Suprapubic skin (tissue), 4 donors: ENCODE results near the gene EVL. TPM values are rescaled to one million over a fixed set of nuclear protein-coding genes. Genes with fewer than 3 reads are reported as not detected.

Experiments
- DNase-seq, 2 donors: peaks; one replicate each; pipeline ENCODE4 v3.0.0-alpha.2; 2019; ENCODE audit warnings: low spot score in 2 of 2
- H3K27ac ChIP-seq: fragments of 200-600 bp; sonication (generic); one replicate; pipeline ENCODE4 v1.5.1; 2019
- H3K27me3 ChIP-seq: fragments of 200-600 bp; sonication (generic); one replicate; pipeline ENCODE4 v1.5.1; 2019
- H3K36me3 ChIP-seq: fragments of 200-600 bp; sonication (generic); one replicate; pipeline ENCODE4 v1.5.1; 2019
- H3K4me1 ChIP-seq: fragments of 200-600 bp; sonication (generic); one replicate; pipeline ENCODE4 v1.5.1; 2019
- H3K4me3 ChIP-seq: fragments of 200-600 bp; sonication (generic); one replicate; pipeline ENCODE4 v1.5.1; 2019; ENCODE audit warnings: mild to moderate bottlenecking
- H3K9me3 ChIP-seq: fragments of 200-600 bp; sonication (generic); one replicate; pipeline ENCODE4 v1.5.1; 2019
- EP300 ChIP-seq: sonication (generic); formaldehyde crosslinking; IDR thresholded peaks from one replicate; pipeline ENCODE4 v1.6.1; 2017; ENCODE audit warnings: antibody characterized with exemption
- POLR2A ChIP-seq, 2 donors: fragments of 450-650 bp; IDR thresholded peaks; one replicate each; pipeline ENCODE4 v1.6.1; 2017; ENCODE audit warnings: antibody characterized with exemption in 2 of 2, mild to moderate bottlenecking in 2 of 2, moderate library complexity in 2 of 2
- POLR2AphosphoS5 ChIP-seq, 3 donors: sonication (generic); formaldehyde crosslinking; IDR thresholded peaks; one replicate each; pipeline ENCODE4 v1.6.1; 2017; ENCODE audit warnings: antibody characterized with exemption in 3 of 3
- WGBS: methylation state at CpG from one replicate; pipeline ENCODE4 v1.1.5; 2018; 5-methylcytosine and 5-hydroxymethylcytosine counted together
- total RNA-seq, 4 donors: library from RNA; depleted of rRNA; stranded (reverse); fragments of >200 nt; gene quantifications; one replicate each; pipeline ENCODE4 v1.1.0, GENCODE V29; 2016
- TF ChIP-seq, protein P1 (sequence below), 2 donors: fragments of 200-600 bp in 1 of 2; fragments of 450-650 bp in 1 of 2; sonication (generic) in 1 of 2; IDR thresholded peaks; one replicate each; pipeline ENCODE4 v1.5.1; 2016 to 2019; ENCODE audit warnings: antibody characterized with exemption in 2 of 2, mild to moderate bottlenecking in 1 of 2, moderate library complexity in 1 of 2

EVL gene
- total RNA-seq, 4 donors from 2014 or later: 48.8 to 80.0 (median 61.4) TPM

DNA sequence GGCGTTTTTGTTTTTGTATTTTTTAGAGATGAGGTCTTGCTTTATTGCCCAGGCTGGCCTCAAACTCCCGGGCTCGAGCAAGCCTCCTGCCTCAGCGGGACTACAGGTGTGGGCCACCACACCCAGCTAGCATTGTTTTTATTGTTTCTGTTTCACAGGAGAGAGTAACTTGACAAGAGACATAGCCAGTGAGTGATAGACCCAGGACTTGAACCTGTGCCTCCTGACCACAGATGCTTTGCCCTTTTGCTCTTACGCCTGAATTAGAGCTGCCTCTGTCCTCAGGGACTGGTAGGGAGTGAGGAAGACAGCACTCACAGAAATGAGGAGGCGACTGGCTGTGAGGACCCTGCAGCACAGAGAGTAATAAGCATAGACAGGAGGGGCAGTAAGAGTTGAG lies 2.3 kb downstream of the EVL start:
- Histone ChIP-seq H3K27ac (peak overlapping the region; percentile 77), H3K36me3 (no peaks in the 10 kb centered on the region), H3K4me1 (peaks cover 36% of the 10 kb centered on the region), H3K27me3 (no peaks in the 10 kb centered on the region), H3K9me3 (no peaks in the 10 kb centered on the region), H3K4me3 (peak overlapping the region; percentile 5)
- no peak for TF ChIP-seq POLR2AphosphoS5 (IDR thresholded peaks at IDR 0.05)
- no peak for DNase-seq
- 87% methylated on average over 6 of the region's 6 CpGs for WGBS

DNA sequence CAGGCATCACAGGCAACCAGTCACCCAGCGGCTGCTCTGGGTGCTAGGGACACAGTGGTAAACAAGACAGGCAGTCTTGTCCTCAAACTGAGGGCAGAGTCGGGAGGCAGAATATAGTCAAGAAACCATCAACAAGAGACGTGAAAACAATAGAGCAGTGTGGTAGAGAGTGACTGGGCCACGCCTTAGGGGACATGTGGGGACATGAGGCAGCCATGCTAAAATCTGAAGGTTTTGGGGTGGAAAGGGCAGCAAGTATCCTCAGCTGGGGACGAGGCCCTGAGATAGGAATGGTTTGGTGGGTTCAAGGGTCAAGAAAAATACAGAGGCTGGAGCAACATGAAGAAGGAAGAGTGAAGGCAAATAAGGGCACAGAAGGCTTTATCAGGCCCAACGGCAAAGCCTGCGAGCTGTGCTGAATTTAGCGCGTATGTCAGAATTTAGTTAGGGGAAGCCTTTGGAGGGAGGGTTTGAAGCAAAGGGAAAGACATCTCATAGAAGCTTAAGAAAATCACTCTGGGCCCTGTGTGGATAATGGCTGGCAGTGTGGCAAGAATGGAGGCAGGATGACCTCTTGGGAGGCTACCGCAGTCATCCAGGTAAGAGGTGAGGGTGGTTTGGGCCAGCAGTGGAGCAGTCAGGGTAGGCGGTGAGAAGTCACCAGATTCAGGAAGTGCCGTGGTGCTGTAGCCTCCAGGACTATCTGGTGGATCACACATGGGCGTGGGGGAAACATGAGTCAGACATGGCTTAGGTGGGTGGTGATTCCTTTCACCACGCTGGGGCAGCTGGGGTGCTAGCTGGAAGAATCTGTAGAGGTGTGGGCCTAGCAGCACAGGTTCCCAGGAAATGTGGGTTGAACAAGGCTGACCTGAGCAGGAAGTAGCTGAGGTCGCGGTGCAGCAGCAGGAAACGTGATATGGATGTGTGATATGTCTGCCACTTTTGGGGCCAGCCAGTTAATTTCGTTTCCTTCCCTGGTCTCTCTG lies 3.0 kb downstream of the EVL start:
- 66% methylated on average over 17 of the region's 18 CpGs for WGBS
- peak overlapping the region; percentile 77 for H3K27ac ChIP-seq
- no peaks in the 10 kb centered on the region for H3K9me3 ChIP-seq
- TF ChIP-seq, protein P1, sequence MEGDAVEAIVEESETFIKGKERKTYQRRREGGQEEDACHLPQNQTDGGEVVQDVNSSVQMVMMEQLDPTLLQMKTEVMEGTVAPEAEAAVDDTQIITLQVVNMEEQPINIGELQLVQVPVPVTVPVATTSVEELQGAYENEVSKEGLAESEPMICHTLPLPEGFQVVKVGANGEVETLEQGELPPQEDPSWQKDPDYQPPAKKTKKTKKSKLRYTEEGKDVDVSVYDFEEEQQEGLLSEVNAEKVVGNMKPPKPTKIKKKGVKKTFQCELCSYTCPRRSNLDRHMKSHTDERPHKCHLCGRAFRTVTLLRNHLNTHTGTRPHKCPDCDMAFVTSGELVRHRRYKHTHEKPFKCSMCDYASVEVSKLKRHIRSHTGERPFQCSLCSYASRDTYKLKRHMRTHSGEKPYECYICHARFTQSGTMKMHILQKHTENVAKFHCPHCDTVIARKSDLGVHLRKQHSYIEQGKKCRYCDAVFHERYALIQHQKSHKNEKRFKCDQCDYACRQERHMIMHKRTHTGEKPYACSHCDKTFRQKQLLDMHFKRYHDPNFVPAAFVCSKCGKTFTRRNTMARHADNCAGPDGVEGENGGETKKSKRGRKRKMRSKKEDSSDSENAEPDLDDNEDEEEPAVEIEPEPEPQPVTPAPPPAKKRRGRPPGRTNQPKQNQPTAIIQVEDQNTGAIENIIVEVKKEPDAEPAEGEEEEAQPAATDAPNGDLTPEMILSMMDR (IDR thresholded peaks at IDR 0.05): no peak
- TF ChIP-seq POLR2AphosphoS5 (IDR thresholded peaks at IDR 0.05) (no peak), POLR2A (IDR thresholded peaks at IDR 0.05) (no peak), EP300 (no peak)
- H3K27me3 ChIP-seq: no peaks in the 10 kb centered on the region
- peak overlapping the region; percentile 5 for H3K4me3 ChIP-seq
- no peaks in the 10 kb centered on the region for H3K36me3 ChIP-seq
- peaks cover 44% of the 10 kb centered on the region for H3K4me1 ChIP-seq
- peak in 1 of 2 donors; percentile 74 for DNase-seq

DNA sequence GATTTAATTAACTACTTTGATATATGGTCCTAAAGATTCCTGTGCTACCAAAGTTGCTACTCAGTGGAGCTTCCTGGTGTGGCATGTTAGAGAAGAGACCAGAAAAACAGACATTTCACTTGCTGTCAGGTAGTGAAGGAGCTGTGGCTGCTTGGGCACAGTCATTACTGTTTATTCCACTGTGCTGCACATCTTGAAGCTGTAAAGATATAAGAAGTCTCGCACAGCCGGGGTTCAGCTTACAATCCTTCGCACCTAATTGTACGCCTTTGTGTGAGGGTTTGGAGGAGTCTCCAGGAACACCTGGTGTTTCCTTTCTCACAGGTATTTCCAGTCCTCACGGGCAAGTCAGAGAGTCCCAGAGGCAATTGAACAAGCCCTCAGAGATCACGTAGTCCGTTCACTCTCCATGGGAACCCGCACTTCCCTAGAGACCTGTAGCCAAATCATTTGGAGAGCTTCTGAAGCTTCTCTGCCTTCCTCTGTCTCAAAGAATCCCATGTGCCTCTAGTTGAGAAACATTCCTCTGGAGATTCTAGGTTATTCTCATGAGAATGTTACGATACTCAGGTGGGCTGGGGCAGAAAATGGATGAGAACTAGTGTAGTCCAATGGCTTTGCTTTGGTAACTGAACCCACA lies 4.1 kb downstream of the EVL start:
- Histone ChIP-seq H3K9me3 (no peaks in the 10 kb centered on the region), H3K4me1 (peaks cover 54% of the 10 kb centered on the region), H3K36me3 (no peaks in the 10 kb centered on the region), H3K27ac (peak overlapping the region; percentile 77), H3K4me3 (no peak overlapping the region), H3K27me3 (no peaks in the 10 kb centered on the region)
- no peak for DNase-seq
- WGBS: 77% methylated on average over 9 of the region's 9 CpGs
- no peak for TF ChIP-seq EP300
- TF ChIP-seq, protein P1 (IDR thresholded peaks at IDR 0.05): no peak
- TF ChIP-seq POLR2AphosphoS5 (IDR thresholded peaks at IDR 0.05): no peak
- TF ChIP-seq POLR2A (IDR thresholded peaks at IDR 0.05): no peak

DNA sequence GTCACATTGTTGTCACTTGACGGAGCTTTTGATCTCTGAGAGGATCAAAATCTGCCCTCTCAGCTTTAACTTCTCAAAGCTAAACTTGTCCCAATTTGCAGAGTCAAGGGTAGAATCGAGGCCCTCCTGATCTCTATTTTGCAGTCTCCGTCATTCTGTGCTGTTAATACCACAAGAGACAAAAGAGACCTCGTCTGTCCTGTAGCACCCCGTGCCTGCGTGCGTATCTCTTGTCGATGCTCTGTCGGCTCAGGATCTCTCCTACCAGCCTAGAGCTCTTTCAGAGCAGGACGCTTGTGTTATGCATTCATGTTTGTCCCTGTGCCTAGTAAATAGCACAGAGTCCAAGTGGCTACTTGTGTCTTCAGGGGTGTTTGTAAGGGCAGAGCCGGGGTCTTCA lies 5.1 kb downstream of the EVL start:
- Histone ChIP-seq H3K4me1 (peaks cover 61% of the 10 kb centered on the region), H3K27ac (no peak overlapping the region), H3K4me3 (no peak overlapping the region), H3K36me3 (no peaks in the 10 kb centered on the region), H3K9me3 (no peaks in the 10 kb centered on the region), H3K27me3 (no peaks in the 10 kb centered on the region)
- 90% methylated on average over 11 of the region's 11 CpGs for WGBS
- TF ChIP-seq, protein P1 (IDR thresholded peaks at IDR 0.05): no peak
- TF ChIP-seq EP300: no peak
- TF ChIP-seq POLR2AphosphoS5 (IDR thresholded peaks at IDR 0.05): no peak
- no peak for TF ChIP-seq POLR2A (IDR thresholded peaks at IDR 0.05)
- DNase-seq: no peak

DNA sequence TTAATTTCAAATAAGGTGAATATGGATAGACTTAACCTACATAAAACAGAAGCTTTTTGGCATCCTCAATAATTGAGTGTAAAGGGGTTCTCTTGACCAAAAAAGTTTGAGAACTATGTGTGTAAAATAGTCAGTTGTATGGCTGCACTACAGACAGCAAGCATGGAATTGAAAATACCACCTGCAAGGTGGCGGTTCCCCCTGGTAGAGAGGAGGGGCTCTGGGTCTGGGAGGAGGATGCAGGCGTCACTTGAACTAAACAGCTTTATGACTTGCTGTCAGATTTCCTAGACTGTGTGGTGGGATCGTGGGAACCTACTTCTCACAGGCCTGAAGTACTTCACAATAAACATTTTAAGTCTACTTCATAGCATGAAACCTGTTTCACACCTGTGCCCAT lies 6.3 kb downstream of the EVL start:
- peaks cover 73% of the 10 kb centered on the region for H3K4me1 ChIP-seq
- H3K4me3 ChIP-seq: no peak overlapping the region
- no peaks in the 10 kb centered on the region for H3K9me3 ChIP-seq
- H3K27me3 ChIP-seq: no peaks in the 10 kb centered on the region
- no peaks in the 10 kb centered on the region for H3K36me3 ChIP-seq
- no peak for DNase-seq
- H3K27ac ChIP-seq: no peak overlapping the region
- WGBS: 77% methylated on average over 3 of the region's 3 CpGs
- TF ChIP-seq, protein P1 (IDR thresholded peaks at IDR 0.05): no peak
- TF ChIP-seq POLR2A (IDR thresholded peaks at IDR 0.05) (no peak), EP300 (no peak), POLR2AphosphoS5 (IDR thresholded peaks at IDR 0.05) (no peak)
